Ectodermal cell (in vitro differentiated cells): ENCODE data around the gene APOLD1.
A peak's percentile ranks its signal among the peaks of the same experiment; 100 is the strongest.
"Not testable (repeated sequence)": the region's sequence is repeated elsewhere in the genome, so short reads cannot be mapped to it uniquely, and the experiment has no call there.

Source experiments
- H3K27ac ChIP-seq: 2 replicates; pipeline ENCODE4 v1.7.0; 2013; ENCODE audit warnings: mild to moderate bottlenecking, low read depth, low read length; ENCODE audit not compliant: insufficient read depth, poor library complexity, severe bottlenecking
- H3K27me3 ChIP-seq: 2 replicates; pipeline ENCODE4 v1.7.0; 2013; ENCODE audit warnings: mild to moderate bottlenecking, low read length; ENCODE audit not compliant: insufficient read depth, control insufficient read depth, poor library complexity, severe bottlenecking
- H3K36me3 ChIP-seq: one replicate; pipeline ENCODE4 v1.7.0; 2013; ENCODE audit warnings: low read length; ENCODE audit not compliant: control insufficient read depth, insufficient read depth
- H3K4me1 ChIP-seq: one replicate; pipeline ENCODE4 v1.7.0; 2013; ENCODE audit warnings: low read length; ENCODE audit not compliant: control insufficient read depth, insufficient read depth
- H3K4me3 ChIP-seq: 2 replicates; pipeline ENCODE4 v1.7.0; 2013; ENCODE audit warnings: low read depth, low read length, control low read depth; ENCODE audit not compliant: insufficient read depth
- H3K9me3 ChIP-seq: 2 replicates; pipeline ENCODE4 v1.7.0; 2013; ENCODE audit warnings: mild to moderate bottlenecking, low read length, moderate library complexity; ENCODE audit not compliant: control insufficient read depth
- WGBS, 2 experiments: methylation state at CpG; one replicate each; pipeline ENCODE4 v1.1.7; 2013; ENCODE audit warnings: missing lambda C conversion rate in 2 of 2; 5-methylcytosine and 5-hydroxymethylcytosine counted together

APOLD1 gene

DNA sequence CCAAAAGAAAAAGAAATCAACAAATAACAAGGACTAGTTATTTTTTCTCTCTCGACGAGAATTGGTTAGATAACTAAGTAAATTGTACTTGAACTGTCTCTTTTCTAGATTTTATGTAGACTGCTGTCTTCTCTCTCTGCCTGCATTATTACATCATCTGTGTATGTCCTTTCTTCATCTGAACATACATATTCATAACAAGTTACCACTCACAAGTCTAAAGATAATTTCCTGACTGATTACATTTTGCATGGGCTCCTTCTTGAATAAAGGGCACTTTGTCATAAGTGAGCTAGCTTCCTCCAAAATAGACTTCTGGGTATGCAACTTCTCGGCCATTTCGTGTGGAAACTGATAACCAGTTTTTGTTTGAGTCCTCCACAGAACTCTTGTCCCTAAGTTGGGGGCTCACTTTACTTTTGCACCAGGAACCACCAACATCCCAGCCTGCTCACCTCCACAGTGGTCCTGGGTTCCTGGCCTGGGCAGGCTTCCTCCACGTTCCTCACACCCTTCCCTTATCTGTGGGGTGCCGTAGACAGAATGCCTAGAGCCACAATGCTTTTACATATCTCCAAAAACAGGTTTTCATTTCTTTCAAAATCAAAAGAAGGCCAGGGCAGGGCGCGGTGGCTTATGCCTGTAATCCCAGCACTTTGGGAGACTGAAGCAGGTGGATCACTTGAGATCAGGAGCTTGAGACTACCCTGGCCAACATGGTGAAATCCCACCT, 21.5 kb downstream of the APOLD1 start:
- Histone ChIP-seq H3K36me3 (no peaks in the 10 kb centered on the region), H3K27ac (no peak overlapping the region), H3K9me3 (no peaks in the 10 kb centered on the region), H3K4me1 (no peaks in the 10 kb centered on the region), H3K27me3 (no peaks in the 10 kb centered on the region), H3K4me3 (no peak overlapping the region)
- 76 to 80% methylated on average over 8 of the region's 8 CpGs for whole genome bisulfite sequencing, 2 experiments

DNA sequence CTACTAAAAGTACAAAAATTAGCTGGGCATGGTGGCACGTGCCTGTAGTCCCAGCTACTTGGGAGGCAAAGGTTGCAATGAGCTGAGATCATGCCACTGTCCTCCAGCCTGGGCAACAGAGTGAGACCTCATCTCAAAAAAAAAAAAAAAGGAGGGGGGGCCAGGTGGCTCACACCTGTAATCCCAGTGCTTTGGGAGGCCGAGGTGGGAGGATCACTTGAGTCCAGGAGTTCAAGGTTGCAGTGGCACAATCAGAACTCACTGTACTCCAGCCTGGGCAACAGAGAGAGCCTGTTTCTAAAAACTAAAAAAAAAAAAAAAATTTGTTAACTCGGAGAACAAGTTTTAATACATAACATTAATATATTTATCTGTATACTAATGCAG, 22.1 kb downstream of the APOLD1 start:
- not testable (repeated sequence) for H3K27ac ChIP-seq, H3K36me3 ChIP-seq, H3K27me3 ChIP-seq, H3K9me3 ChIP-seq, H3K4me3 ChIP-seq, H3K4me1 ChIP-seq
- WGBS, 2 experiments = 86 to 90% methylated on average over 2 of the region's 3 CpGs

GRCh38 chr12:12807970-12808702, 22.7 kb downstream of the APOLD1 start:
- Histone ChIP-seq H3K4me3 (no peak overlapping the region), H3K27me3 (no peaks in the 10 kb centered on the region), H3K4me1 (no peaks in the 10 kb centered on the region), H3K36me3 (no peaks in the 10 kb centered on the region), H3K9me3 (no peaks in the 10 kb centered on the region), H3K27ac (no peak overlapping the region)
- WGBS, 2 experiments = 84 to 86% methylated on average over 9 to 11 of the region's 11 CpGs

DNA sequence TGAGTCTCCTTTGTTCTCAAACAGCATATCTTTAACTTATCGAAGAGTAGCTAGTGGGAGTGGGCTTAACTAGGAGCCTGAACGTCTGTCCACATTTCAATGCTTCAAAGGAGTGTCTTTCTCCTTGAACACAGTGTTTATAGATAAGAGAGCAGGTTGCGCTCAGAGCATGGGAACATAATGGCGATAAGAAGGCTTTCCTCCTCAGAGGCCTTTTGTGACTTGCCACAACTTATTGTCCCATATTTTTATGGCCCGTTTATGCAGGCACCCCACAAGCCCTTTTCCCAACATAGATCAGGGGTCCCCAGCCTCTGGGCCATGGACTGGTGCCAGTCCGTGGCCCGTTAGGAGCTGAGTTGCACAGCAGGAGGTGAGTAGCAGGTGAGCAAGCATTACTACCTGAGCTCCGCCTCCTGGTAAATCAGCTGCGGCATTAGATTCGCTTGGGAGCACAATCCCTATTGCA, 25.1 kb downstream of the APOLD1 start:
- WGBS, 2 experiments = 85 to 86% methylated on average over 10 of the region's 10 CpGs
- no peaks in the 10 kb centered on the region for H3K9me3 ChIP-seq
- no peaks in the 10 kb centered on the region for H3K4me1 ChIP-seq
- H3K27ac ChIP-seq = no peak overlapping the region
- no peak overlapping the region for H3K4me3 ChIP-seq
- H3K27me3 ChIP-seq = no peaks in the 10 kb centered on the region
- H3K36me3 ChIP-seq = no peaks in the 10 kb centered on the region

DNA sequence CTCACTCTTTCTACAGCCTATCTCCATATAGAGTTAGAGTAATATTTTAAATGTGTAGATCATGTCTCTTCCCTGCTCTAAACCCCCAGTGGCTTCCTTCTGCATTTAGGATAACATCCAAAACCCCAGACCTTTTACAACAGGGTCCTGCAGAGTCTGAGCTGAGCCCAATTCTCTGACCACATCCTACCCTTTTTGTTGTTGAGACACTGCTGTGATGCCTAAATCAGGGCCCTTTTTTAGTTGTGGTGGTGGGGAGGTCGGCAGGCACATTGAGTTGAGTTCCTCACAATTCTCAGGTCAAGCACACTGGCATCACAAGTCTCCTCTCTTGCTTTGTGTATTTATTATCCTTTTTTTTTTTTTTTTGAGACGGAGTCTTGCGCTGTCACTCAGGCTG, 25.9 kb downstream of the APOLD1 start:
- Histone ChIP-seq H3K4me3 (no peak overlapping the region), H3K27ac (no peak overlapping the region), H3K27me3 (no peaks in the 10 kb centered on the region), H3K4me1 (no peaks in the 10 kb centered on the region), H3K9me3 (no peaks in the 10 kb centered on the region), H3K36me3 (no peaks in the 10 kb centered on the region)
- 94 to 95% methylated on average over 2 to 3 of the region's 3 CpGs for WGBS, 2 experiments

DNA sequence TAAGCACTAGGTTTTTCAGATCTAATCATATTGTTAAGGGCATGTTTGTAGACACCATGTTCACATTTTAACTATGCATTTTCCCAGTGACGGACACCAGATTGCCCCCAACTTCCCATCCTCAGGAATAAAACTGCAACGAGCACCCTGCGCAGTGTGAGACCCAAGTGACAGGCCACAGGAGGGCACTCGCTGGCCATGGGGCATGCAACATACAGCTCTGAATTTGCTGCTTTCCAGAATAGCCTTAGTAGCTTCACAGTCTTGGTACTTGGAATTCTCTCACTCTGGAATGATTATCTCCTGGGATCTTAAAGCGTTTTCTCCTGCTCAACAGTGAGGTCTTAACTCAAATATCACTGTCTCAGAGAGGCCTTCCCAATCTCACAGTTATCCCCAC, 26.7 kb downstream of the APOLD1 start:
- H3K27ac ChIP-seq = no peak overlapping the region
- no peaks in the 10 kb centered on the region for H3K36me3 ChIP-seq
- H3K4me1 ChIP-seq = no peaks in the 10 kb centered on the region
- H3K4me3 ChIP-seq = no peak overlapping the region
- no peaks in the 10 kb centered on the region for H3K9me3 ChIP-seq
- WGBS, 2 experiments = 93 to 94% methylated on average over 5 of the region's 5 CpGs
- H3K27me3 ChIP-seq = no peaks in the 10 kb centered on the region

DNA sequence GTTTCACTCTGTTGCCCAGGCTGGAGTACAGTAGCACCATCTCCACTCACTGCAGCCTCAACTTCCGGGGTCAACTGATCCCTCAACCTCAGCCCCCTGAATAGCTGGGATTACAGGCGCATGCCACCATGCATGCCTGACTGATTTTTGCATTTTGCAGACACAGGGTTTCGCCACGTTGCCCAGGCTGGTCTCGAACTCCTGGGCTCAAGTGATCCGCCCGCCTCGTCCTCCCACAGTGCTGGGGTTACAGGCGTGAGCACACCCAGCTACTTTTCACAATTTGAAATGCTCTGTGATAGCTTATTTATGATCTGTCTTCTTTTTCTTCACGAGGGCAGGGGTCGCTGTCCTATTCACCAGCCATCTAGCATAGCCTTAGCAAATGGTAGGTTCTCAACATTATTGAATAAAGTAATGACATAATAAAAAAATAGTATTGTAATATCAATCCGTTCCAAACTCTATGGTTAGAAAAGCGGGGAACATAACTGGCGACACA, 27.2 kb downstream of the APOLD1 start:
- no peaks in the 10 kb centered on the region for H3K36me3 ChIP-seq
- 76 to 77% methylated on average over 12 to 14 of the region's 14 CpGs for WGBS, 2 experiments
- no peaks in the 10 kb centered on the region for H3K9me3 ChIP-seq
- H3K27ac ChIP-seq = no peak overlapping the region
- H3K4me3 ChIP-seq = no peak overlapping the region
- H3K4me1 ChIP-seq = no peaks in the 10 kb centered on the region
- no peaks in the 10 kb centered on the region for H3K27me3 ChIP-seq

DNA sequence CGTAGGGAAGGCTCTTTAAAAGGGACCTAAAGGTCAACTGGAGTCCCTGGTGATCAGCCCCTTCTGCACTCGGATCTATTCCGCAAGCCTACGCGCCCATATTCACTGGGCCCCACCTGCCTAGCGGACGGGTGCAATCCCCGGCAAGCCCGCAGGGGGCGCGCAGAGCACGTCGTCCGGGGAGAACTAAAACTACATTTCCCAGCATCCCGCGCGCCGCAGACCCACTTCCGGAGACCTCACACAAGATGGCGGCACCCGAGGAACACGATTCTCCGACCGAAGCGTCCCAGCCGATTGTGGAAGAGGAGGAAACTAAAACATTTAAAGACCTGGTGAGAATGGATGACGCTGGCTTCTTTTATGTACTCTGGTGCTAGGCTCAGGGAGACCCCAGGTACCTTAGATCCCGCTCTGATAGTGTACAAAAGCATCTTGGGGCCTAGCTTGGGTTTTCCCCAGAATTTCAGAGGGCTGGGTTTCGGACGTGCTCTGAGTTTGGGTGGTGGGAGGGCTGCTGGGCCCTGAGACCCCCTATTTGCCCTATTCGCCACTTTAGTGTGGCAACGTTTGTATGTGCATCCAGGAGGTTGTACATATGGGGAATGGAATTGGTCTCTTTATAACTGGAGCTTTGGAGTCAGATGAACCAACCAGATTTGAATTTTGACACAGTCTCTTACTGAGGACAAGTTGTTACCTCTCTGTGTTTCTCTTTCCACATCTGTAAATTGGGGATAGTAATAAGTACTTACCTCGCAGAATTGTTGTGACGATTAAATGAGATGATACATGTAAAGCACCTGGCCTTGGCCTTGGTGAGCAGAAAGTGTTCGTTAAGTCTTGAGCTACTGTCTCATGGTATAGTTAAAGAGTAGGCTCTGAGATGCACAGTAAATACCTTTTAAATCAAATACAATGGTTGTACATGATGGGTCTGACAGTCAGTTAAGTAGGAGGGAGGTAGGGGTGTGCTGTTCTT, 28.0 kb downstream of the APOLD1 start, which contains the start of gene DDX47:
TSS of gene DDX47 (plus strand) at position 227 of the 982 bp plus-strand sequence. CDS start at position 249, 22 bp downstream.
- Histone ChIP-seq H3K4me3 (peak within 1 kb of the TSS; percentile 87), H3K36me3 (no peaks in the 10 kb centered on the region), H3K9me3 (no peaks in the 10 kb centered on the region), H3K27ac (peak within 1 kb of the TSS; percentile 22), H3K4me1 (no peaks in the 10 kb centered on the region), H3K27me3 (no peaks in the 10 kb centered on the region)
- WGBS, 2 experiments = 4% methylated on average over 35 of the region's 35 CpGs

- WGBS, 2 experiments = 96% methylated on average over 7 of the region's 7 CpGs
- H3K36me3 ChIP-seq = peaks cover 10% of the 10 kb centered on the region
Measured at GRCh38 chr12:12817616-12818015, 32.2 kb downstream of the APOLD1 start.

More at GRCh38 chr12:12817616-12818015, 32.2 kb downstream of the APOLD1 start:
- Histone ChIP-seq H3K9me3 (no peaks in the 10 kb centered on the region), H3K4me3 (no peak overlapping the region), H3K27ac (no peak overlapping the region), H3K4me1 (no peaks in the 10 kb centered on the region), H3K27me3 (no peaks in the 10 kb centered on the region)
